ENCODE results near the gene STX1A.

DNA sequence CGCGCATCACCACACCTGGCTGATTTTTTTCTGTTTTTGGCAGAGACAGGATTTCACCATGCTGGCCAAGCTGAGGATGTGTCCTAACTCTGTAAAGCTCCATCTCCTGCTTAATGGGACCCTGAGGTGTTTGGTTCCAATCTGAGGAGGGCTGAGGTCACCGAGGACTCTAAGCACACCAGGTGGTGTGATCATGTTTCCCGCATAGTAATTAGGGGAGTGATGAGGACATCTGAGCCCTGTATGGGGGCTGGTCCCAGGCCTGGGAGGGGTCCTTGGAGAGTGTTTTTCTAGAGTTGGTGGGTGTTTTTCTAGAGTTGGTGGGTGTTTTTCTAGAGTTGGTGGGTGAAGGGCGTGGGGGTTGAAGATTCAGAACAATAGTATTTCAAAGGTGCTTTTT, 22.1 kb upstream of the STX1A start:
- TF ChIP-seq, protein P1, sequence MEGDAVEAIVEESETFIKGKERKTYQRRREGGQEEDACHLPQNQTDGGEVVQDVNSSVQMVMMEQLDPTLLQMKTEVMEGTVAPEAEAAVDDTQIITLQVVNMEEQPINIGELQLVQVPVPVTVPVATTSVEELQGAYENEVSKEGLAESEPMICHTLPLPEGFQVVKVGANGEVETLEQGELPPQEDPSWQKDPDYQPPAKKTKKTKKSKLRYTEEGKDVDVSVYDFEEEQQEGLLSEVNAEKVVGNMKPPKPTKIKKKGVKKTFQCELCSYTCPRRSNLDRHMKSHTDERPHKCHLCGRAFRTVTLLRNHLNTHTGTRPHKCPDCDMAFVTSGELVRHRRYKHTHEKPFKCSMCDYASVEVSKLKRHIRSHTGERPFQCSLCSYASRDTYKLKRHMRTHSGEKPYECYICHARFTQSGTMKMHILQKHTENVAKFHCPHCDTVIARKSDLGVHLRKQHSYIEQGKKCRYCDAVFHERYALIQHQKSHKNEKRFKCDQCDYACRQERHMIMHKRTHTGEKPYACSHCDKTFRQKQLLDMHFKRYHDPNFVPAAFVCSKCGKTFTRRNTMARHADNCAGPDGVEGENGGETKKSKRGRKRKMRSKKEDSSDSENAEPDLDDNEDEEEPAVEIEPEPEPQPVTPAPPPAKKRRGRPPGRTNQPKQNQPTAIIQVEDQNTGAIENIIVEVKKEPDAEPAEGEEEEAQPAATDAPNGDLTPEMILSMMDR (IDR thresholded peaks at IDR 0.05): no peak
- TF ChIP-seq POLR2A (IDR thresholded peaks at IDR 0.05): no peak
